IMR-90 (cell line): ENCODE data around the gene RIC3. TPM values are rescaled to one million over a fixed set of nuclear protein-coding genes. Genes with fewer than 3 reads are reported as not detected.
A peak's percentile ranks its signal among the peaks of the same experiment; 100 is the strongest.

ENCODE experiments used
- ATAC-seq: fragments of 200-7000 bp; cut with Tn5 transposase; 2 replicates; pipeline ENCODE4 v1.9.1; 2020; ENCODE audit warnings: low read depth, mild to moderate bottlenecking, moderate library complexity
- BruUV-seq: library from RNA; stranded (reverse); fragments of 400-500 nt; replicated peaks from 2 replicates; lab custom pipeline; 2021; lab: Mats Ljungman, UMichigan
- CTCF ChIA-PET: fragments of 300-600 bp; formaldehyde crosslinking; extraction: SDS; loops from one replicate; lab custom pipeline; 2021; ENCODE audit warnings: antibody characterized with exemption; lab: Yijun Ruan, JAX
- POLR2A ChIA-PET: fragments of 300-600 bp; sonication (Branson Sonifier 250); formaldehyde crosslinking; loops from one replicate; lab custom pipeline; 2022; ENCODE audit warnings: antibody characterized with exemption; ENCODE audit not compliant: unreplicated experiment; lab: Charles Lee
- DNase-seq: peaks from one replicate; pipeline ENCODE4 v3.0.0; 2013
- H2AFZ ChIP-seq: replicated peaks from 2 replicates; pipeline ENCODE3; 2013; ENCODE audit warnings: low read length, mild to moderate bottlenecking; ENCODE audit not compliant: poor library complexity
- H2AK5ac ChIP-seq: 2 replicates; pipeline ENCODE4 v1.6.1; 2013; ENCODE audit warnings: low read depth, low read length, inconsistent platforms
- H2AK9ac ChIP-seq: replicated peaks from 2 replicates; pipeline ENCODE3; 2013; ENCODE audit warnings: mild to moderate bottlenecking, low read depth, low read length, moderate library complexity; ENCODE audit not compliant: poor library complexity
- H2BK120ac ChIP-seq: 2 replicates; pipeline ENCODE4 v1.6.1; 2013; ENCODE audit warnings: low read depth, low read length, inconsistent platforms
- H2BK15ac ChIP-seq: 3 replicates; pipeline ENCODE4 v1.6.1; 2013; ENCODE audit warnings: low read depth, low read length, inconsistent platforms
- H2BK20ac ChIP-seq: 2 replicates; pipeline ENCODE4 v1.6.1; 2013; ENCODE audit warnings: low read depth, mild to moderate bottlenecking, inconsistent platforms, low read length, moderate library complexity
- H2BK5ac ChIP-seq: 2 replicates; pipeline ENCODE4 v1.6.1; 2013; ENCODE audit warnings: mild to moderate bottlenecking, low read depth, low read length, inconsistent platforms; ENCODE audit not compliant: poor library complexity, severe bottlenecking
- H3K14ac ChIP-seq: replicated peaks from 2 replicates; pipeline ENCODE4 v1.6.1; 2013; ENCODE audit warnings: low read depth, low read length, inconsistent platforms
- H3K18ac ChIP-seq: 2 replicates; pipeline ENCODE4 v1.6.1; 2013; ENCODE audit warnings: low read depth, low read length, control low read depth
- H3K23ac ChIP-seq: 2 replicates; pipeline ENCODE4 v1.6.1; 2013; ENCODE audit warnings: low read depth, low read length, inconsistent platforms
- H3K27ac ChIP-seq: 2 replicates; pipeline ENCODE4 v1.5.1; 2013; ENCODE audit warnings: mild to moderate bottlenecking, control low read depth, low read length; ENCODE audit not compliant: insufficient read depth
- H3K27me3 ChIP-seq: 2 replicates; pipeline ENCODE4 v1.6.1; 2013; ENCODE audit warnings: low read length; ENCODE audit not compliant: control insufficient read depth, insufficient read depth
- H3K36me3 ChIP-seq: 2 replicates; pipeline ENCODE4 v1.6.1; 2013; ENCODE audit warnings: low read length, mixed read lengths; ENCODE audit not compliant: control insufficient read depth, insufficient read depth
- H3K4ac ChIP-seq: 2 replicates; pipeline ENCODE4 v1.6.1; 2013; ENCODE audit warnings: low read depth, low read length, inconsistent platforms
- H3K4me1 ChIP-seq: 2 replicates; pipeline ENCODE4 v1.6.1; 2013; ENCODE audit warnings: low read length, mixed read lengths; ENCODE audit not compliant: control insufficient read depth, insufficient read depth
- H3K4me2 ChIP-seq: 2 replicates; pipeline ENCODE4 v1.6.1; 2013; ENCODE audit warnings: low read depth, mild to moderate bottlenecking, control low read depth, low read length, moderate library complexity
- H3K4me3 ChIP-seq: 2 replicates; pipeline ENCODE4 v1.5.1; 2013; ENCODE audit warnings: low read depth, mild to moderate bottlenecking, control low read depth, low read length, moderate library complexity; ENCODE audit not compliant: insufficient read depth
- H3K56ac ChIP-seq: 2 replicates; pipeline ENCODE4 v1.6.1; 2013; ENCODE audit warnings: low read length, inconsistent platforms; ENCODE audit not compliant: insufficient read depth; ENCODE audit errors: extremely low read depth
- H3K79me1 ChIP-seq, 2 experiments: 2 replicates each; pipeline ENCODE4 v1.6.1; 2013; ENCODE audit warnings: low read length in 2 of 2, inconsistent platforms in 1 of 2, low read depth in 1 of 2
- H3K9ac ChIP-seq: 2 replicates; pipeline ENCODE4 v1.6.1; 2013; ENCODE audit warnings: low read depth, low read length, control low read depth
- H3K9me1 ChIP-seq: 2 replicates; pipeline ENCODE4 v1.6.1; 2013; ENCODE audit warnings: low read length, inconsistent platforms; ENCODE audit not compliant: insufficient read depth
- H3K9me3 ChIP-seq: 2 replicates; pipeline ENCODE4 v1.6.1; 2013; ENCODE audit warnings: low read length; ENCODE audit not compliant: control insufficient read depth, insufficient read depth
- H4K20me1 ChIP-seq: 2 replicates; pipeline ENCODE4 v1.6.1; 2013; ENCODE audit warnings: low read length, inconsistent platforms; ENCODE audit not compliant: insufficient read depth
- H4K5ac ChIP-seq: 2 replicates; pipeline ENCODE4 v1.6.1; 2013; ENCODE audit warnings: mild to moderate bottlenecking, low read depth, low read length, control low read depth
- H4K8ac ChIP-seq, 2 experiments: 2 replicates each; pipeline ENCODE4 v1.6.1; 2013; ENCODE audit warnings: low read depth in 2 of 2, low read length in 2 of 2, control low read depth in 1 of 2, inconsistent platforms in 1 of 2
- H4K91ac ChIP-seq: 2 replicates; pipeline ENCODE4 v1.6.1; 2013; ENCODE audit warnings: low read depth, low read length, inconsistent platforms; ENCODE audit not compliant: insufficient read depth
- BHLHE40 ChIP-seq: fragments of 150-350 bp; IDR thresholded peaks from 2 replicates; pipeline ENCODE4 v1.6.1; 2016; ENCODE audit warnings: mild to moderate bottlenecking, low read depth, low read length
- CEBPB ChIP-seq: IDR thresholded peaks from 2 replicates; pipeline ENCODE4 v1.6.1; 2012; ENCODE audit warnings: low read depth, low read length, improper control_type of control experiment
- CHD1 ChIP-seq: IDR thresholded peaks from 2 replicates; pipeline ENCODE4 v1.6.1; 2012; ENCODE audit warnings: low read depth, low read length, improper control_type of control experiment
- ELK1 ChIP-seq: fragments of 150-350 bp; IDR thresholded peaks from 2 replicates; pipeline ENCODE4 v1.6.1; 2016; ENCODE audit warnings: low read depth, mild to moderate bottlenecking, low read length, moderate library complexity, borderline replicate concordance
- FOS ChIP-seq: fragments of 150-350 bp; IDR thresholded peaks from 2 replicates; pipeline ENCODE4 v1.6.1; 2016; ENCODE audit warnings: low read depth, low read length
- MAFK ChIP-seq: IDR thresholded peaks from 2 replicates; pipeline ENCODE4 v1.6.1; 2012; ENCODE audit warnings: low read depth, low read length, improper control_type of control experiment
- MAZ ChIP-seq: IDR thresholded peaks from 2 replicates; pipeline ENCODE4 v1.6.1; 2012; ENCODE audit warnings: low read depth, mild to moderate bottlenecking, low read length, improper control_type of control experiment, moderate library complexity, borderline replicate concordance
- MXI1 ChIP-seq: IDR thresholded peaks from 2 replicates; pipeline ENCODE4 v1.6.1; 2012; ENCODE audit warnings: low read depth, mild to moderate bottlenecking, low read length, moderate library complexity, borderline replicate concordance
- NFE2L2 ChIP-seq: fragments of 150-350 bp; IDR thresholded peaks from 2 replicates; pipeline ENCODE4 v1.6.1; 2016; ENCODE audit warnings: low read depth, mild to moderate bottlenecking, low read length
- POLR2A ChIP-seq: IDR thresholded peaks from 2 replicates; pipeline ENCODE4 v1.6.1; 2012; ENCODE audit warnings: mild to moderate bottlenecking, low read depth, low read length
- RAD21 ChIP-seq: IDR thresholded peaks from 2 replicates; pipeline ENCODE4 v1.6.1; 2012; ENCODE audit warnings: low read length, improper control_type of control experiment
- RCOR1 ChIP-seq: IDR thresholded peaks from 2 replicates; pipeline ENCODE4 v1.6.1; 2012; ENCODE audit warnings: mild to moderate bottlenecking, low read length, improper control_type of control experiment; ENCODE audit not compliant: insufficient replicate concordance
- RFX5 ChIP-seq: IDR thresholded peaks from 2 replicates; pipeline ENCODE4 v1.8.0; 2012; ENCODE audit warnings: low read depth, mild to moderate bottlenecking, low read length, moderate library complexity
- SMC3 ChIP-seq: fragments of 150-350 bp; IDR thresholded peaks from 2 replicates; pipeline ENCODE4 v1.6.1; 2016; ENCODE audit warnings: low read depth, mild to moderate bottlenecking, antibody characterized with exemption, low read length, moderate library complexity
- WGBS, 2 experiments: methylation state at CpG; one replicate each; pipeline versions ENCODE4 v1.1.5 to v1.1.7; 2013; ENCODE audit warnings: missing lambda C conversion rate in 2 of 2; ENCODE audit not compliant: insufficient read length in 1 of 2; ENCODE audit errors: extremely low coverage in 2 of 2; 5-methylcytosine and 5-hydroxymethylcytosine counted together
- dilution Hi-C: fragments of 300-500 bp; cut with HindIII; formaldehyde crosslinking; loops from one replicate; pipeline ENCODE4 v1.14.3; 2018; ENCODE audit warnings: low sequenced_read_pairs; ENCODE audit not compliant: unreplicated experiment
- in situ Hi-C: fragments of 300-500 bp; cut with MboI; formaldehyde crosslinking; loops from 3 replicates; pipeline ENCODE4 v1.14.3; 2019; ENCODE audit warnings: low sequenced_read_pairs, inconsistent platforms, mixed read lengths
- intact Hi-C: fragments of 100-400 bp; cut with micrococcal nuclease; formaldehyde crosslinking; loops from 2 replicates; pipeline ENCODE4 v1.10.0; 2022
- polyA plus RNA-seq, 3 experiments: library from polyadenylated mRNA; depleted of rRNA; stranded (reverse); fragments of >200 nt; gene quantifications; 2 replicates each; pipeline ENCODE4 v1.2.3, GENCODE V29; 2012; ENCODE audit warnings: low replicate concordance in 1 of 3
- total RNA-seq: library from RNA; depleted of rRNA; stranded (reverse); fragments of >200 nt; gene quantifications from 2 replicates; pipeline ENCODE4 v1.2.3, GENCODE V29; 2012
- TF ChIP-seq, protein P1 (sequence below): fragments of 150-350 bp; IDR thresholded peaks from 2 replicates; pipeline ENCODE4 v1.6.1; 2017; ENCODE audit warnings: mild to moderate bottlenecking, antibody characterized with exemption, low read length, low read depth
- TF ChIP-seq, protein P2 (sequence below): conservative IDR thresholded peaks from 2 replicates; pipeline ENCODE4 v1.5.1; 2012; ENCODE audit warnings: mild to moderate bottlenecking, low read depth, low read length, improper control_type of control experiment

Gene RIC3
- total and polyA plus RNA-seq, 2 of the 4 experiments (the other 2 are of a cell fraction), result not detected

DNA sequence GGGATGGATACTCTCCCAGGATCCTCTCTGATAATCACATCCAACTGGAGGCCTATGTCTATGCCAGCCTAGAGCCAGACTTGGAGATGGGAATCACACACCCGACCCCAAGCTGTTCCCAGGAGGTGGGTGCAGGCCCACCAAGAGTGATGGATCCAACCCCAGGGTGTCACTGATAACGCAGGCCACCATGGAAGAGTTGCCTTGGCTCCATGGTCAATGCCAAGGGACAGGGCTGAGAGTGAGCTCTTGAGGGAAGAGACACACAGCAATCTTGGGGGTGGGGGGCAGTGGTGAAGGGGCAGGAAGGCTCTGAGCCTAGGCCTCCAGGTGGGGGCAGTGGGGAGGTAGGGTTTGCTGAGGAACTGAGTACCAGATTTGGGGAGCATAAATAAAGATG is 70.9 kb downstream of the RIC3 start:
- BruUV-seq, result no TSS peak
- Histone ChIP-seq H4K91ac (no peak overlapping the region), H2AFZ (peak overlapping the region; percentile 40), H2BK15ac (no peak overlapping the region), H3K4me1 (peaks cover 9% of the 10 kb centered on the region), H3K23ac (no peak overlapping the region), H2AK9ac (peak overlapping the region; percentile 69), H2BK5ac (peak overlapping the region; percentile 37), H3K4me3 (no peak overlapping the region), H3K36me3 (peaks cover 31% of the 10 kb centered on the region), H3K79me1 (no peaks in the 10 kb centered on the region), H3K9me1 (no peaks in the 10 kb centered on the region), H3K18ac (no peak overlapping the region), H3K56ac (no peak overlapping the region), H4K5ac (no peak overlapping the region), H4K20me1 (peaks cover 2% of the 10 kb centered on the region; the same call in 1 of the 2 replicates), H2BK120ac (no peak overlapping the region), H4K8ac (no peak overlapping the region; a peak in 1 of 4 replicates), H3K4me2 (no peak overlapping the region), H2BK20ac (no peak overlapping the region), H2AK5ac (no peak overlapping the region), H3K27ac (no peak overlapping the region), H3K4ac (no peak overlapping the region), H3K27me3 (no peaks in the 10 kb centered on the region), H3K9ac (0 out of 2 replicates have a peak overlapping the region, but pooled peaks have one; percentile 28), H3K14ac (0 out of 2 replicates have a peak overlapping the region, but pooled peaks have one; percentile 3), H3K9me3 (no peaks in the 10 kb centered on the region)
- TF ChIP-seq POLR2A, result no peak
- no peak for TF ChIP-seq RCOR1
- no peak for TF ChIP-seq SMC3
- TF ChIP-seq ELK1, result no peak
- TF ChIP-seq, protein P1, sequence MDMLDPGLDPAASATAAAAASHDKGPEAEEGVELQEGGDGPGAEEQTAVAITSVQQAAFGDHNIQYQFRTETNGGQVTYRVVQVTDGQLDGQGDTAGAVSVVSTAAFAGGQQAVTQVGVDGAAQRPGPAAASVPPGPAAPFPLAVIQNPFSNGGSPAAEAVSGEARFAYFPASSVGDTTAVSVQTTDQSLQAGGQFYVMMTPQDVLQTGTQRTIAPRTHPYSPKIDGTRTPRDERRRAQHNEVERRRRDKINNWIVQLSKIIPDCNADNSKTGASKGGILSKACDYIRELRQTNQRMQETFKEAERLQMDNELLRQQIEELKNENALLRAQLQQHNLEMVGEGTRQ, result no peak
- TF ChIP-seq MXI1, result no peak
- no peak for TF ChIP-seq CEBPB
- no peak for TF ChIP-seq RFX5
- TF ChIP-seq, protein P2, sequence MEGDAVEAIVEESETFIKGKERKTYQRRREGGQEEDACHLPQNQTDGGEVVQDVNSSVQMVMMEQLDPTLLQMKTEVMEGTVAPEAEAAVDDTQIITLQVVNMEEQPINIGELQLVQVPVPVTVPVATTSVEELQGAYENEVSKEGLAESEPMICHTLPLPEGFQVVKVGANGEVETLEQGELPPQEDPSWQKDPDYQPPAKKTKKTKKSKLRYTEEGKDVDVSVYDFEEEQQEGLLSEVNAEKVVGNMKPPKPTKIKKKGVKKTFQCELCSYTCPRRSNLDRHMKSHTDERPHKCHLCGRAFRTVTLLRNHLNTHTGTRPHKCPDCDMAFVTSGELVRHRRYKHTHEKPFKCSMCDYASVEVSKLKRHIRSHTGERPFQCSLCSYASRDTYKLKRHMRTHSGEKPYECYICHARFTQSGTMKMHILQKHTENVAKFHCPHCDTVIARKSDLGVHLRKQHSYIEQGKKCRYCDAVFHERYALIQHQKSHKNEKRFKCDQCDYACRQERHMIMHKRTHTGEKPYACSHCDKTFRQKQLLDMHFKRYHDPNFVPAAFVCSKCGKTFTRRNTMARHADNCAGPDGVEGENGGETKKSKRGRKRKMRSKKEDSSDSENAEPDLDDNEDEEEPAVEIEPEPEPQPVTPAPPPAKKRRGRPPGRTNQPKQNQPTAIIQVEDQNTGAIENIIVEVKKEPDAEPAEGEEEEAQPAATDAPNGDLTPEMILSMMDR, result no peak
- TF ChIP-seq NFE2L2, result no peak
- TF ChIP-seq MAFK, result no peak
- TF ChIP-seq MAZ, result no peak
- TF ChIP-seq BHLHE40, result no peak
- TF ChIP-seq FOS, result no peak
- TF ChIP-seq RAD21, result no peak
- no peak for TF ChIP-seq CHD1
- dilution Hi-C loops (no loop called here), intact Hi-C loops (loop anchor here (5.0 to 10.0 kb wide), 3 partner anchors 164 to 423 kb away; partner anchors contain the start of genes CYB5R2 and LMO1), in situ Hi-C loops (loop anchor here (5.0 to 25.0 kb wide), 4 partner anchors 63 to 411 kb away; no protein-coding TSS in a partner anchor)
- ATAC-seq (no peak), DNase-seq (no peak)
- WGBS, 2 experiments, result 92% methylated on average over 2 of the region's 2 CpGs; no CpG with 5 or more reads in 1 of the 2 experiments
- ChIA-PET POLR2A (no interaction called here), CTCF (interaction anchor here (2.2 to 4.1 kb wide), 4 partner anchors 65 to 91 kb away, joined by 10 to 55 read pairs (median 20); no protein-coding TSS in a partner anchor)
